Mucosa of descending colon (tissue), 3 donors: ENCODE measurements around the gene KLHDC4. TPM values are rescaled to one million over a fixed set of nuclear protein-coding genes. Genes with fewer than 3 reads are reported as not detected.
A peak's percentile ranks its signal among the peaks of the same experiment; 100 is the strongest.
"Not testable (repeated sequence)": the region's sequence is repeated elsewhere in the genome, so short reads cannot be mapped to it uniquely, and the experiment has no call there.

Experiments used
- ATAC-seq: fragments of 200-7000 bp; cut with Tn5 transposase; one replicate; pipeline ENCODE4 v1.9.1; 2020; ENCODE audit warnings: mild to moderate bottlenecking, moderate library complexity
- DNase-seq, 3 donors: peaks; one replicate each; pipeline ENCODE4 v3.0.0-alpha.2; 2020
- H3K36me3 ChIP-seq: fragments of 200-600 bp; one replicate; pipeline ENCODE4 v1.8.0; 2021; ENCODE audit warnings: low read depth, mild to moderate bottlenecking
- H3K4me1 ChIP-seq: fragments of 200-600 bp; one replicate; pipeline ENCODE4 v1.8.0; 2021; ENCODE audit warnings: low read depth, mild to moderate bottlenecking
- H3K4me3 ChIP-seq: fragments of 200-600 bp; one replicate; pipeline ENCODE4 v1.8.0; 2021; ENCODE audit warnings: mild to moderate bottlenecking
- H3K9me3 ChIP-seq: fragments of 200-600 bp; one replicate; pipeline ENCODE4 v1.8.0; 2021; ENCODE audit warnings: mild to moderate bottlenecking
- intact Hi-C, 2 donors: fragments of 100-400 bp; cut with DNase I in 1 of 2; cut with micrococcal nuclease in 1 of 2; formaldehyde crosslinking; loops; one replicate each; pipeline versions ENCODE4 v1.11.0 to v1.11.1; 2022; cut with DNase I, micrococcal nuclease
- total RNA-seq, 3 donors: library from RNA; stranded (reverse); fragmentation: NEBNext Ultra II Directional in 2 of 3; extraction: Animal tissue kit (Norgen Biotek cat#: 25700) in 2 of 3; gene quantifications; one replicate each; pipeline versions ENCODE4 v1.2.1 to v1.2.4, GENCODE V29; 2021 to 2023
- TF ChIP-seq, protein P1 (sequence below): fragments of 200-600 bp; IDR thresholded peaks from one replicate; pipeline ENCODE4 v1.8.0; 2022; ENCODE audit warnings: antibody characterized with exemption, mild to moderate bottlenecking
- donor health status: DM: no; HTN: no; CAD: no; lungs with moderate emphysema.
- donor health status: DM: no; HTN: no; CAD: no.
- donor health status: DM: no; HTN: yes; CAD: no.

The KLHDC4 gene
- total RNA-seq, 3 donors from 2014 or later: 41.6 to 67.7 (median 46.4) TPM

DNA sequence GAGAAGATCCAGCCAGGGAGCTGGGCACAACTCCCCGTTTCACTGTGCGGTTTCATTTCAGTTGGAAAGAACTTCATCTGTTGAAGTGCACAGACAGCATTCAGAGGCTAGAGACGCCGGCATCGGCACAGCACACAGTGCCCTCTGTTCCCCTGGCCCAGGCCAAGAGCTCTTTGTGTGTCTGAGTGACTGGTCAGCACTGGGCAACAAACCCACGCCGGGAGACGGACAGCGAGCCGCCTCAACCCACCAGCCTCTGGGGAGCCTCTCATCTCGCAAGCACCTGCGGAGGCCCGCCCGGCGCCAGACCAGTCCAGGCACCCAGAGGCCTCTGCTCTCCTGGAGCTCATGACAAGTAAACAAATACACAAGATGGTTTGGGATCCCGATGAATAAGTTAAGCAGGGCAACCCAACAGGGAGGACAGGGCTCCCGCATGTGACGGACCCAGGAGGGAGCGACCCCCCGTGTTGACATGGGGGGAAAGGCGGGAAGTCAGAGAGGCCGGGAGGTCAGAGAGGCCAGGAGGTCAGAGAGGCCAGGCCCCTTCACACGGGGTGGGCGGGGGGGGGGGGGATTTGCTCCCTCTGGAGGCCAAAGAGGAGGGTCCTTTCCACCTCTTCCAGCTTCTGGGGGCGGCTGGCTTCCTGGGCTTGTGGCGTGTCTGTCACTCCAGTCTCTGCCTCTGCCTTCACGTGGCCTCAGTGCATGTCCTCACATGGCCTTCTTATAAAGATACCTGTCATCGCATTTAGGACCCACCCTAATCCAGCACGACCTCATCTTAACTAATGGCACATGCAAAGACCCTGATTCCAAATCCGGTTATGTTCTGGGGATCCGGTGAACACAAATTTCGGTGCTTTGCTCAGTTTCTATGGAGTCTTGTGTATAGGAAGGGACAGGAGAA lies 25.8 kb upstream of the KLHDC4 start:
- H3K4me3 ChIP-seq: no peak overlapping the region
- H3K9me3 ChIP-seq: no peaks in the 10 kb centered on the region
- ATAC-seq: no peak
- intact Hi-C loops: no loop called here
- TF ChIP-seq, protein P1, sequence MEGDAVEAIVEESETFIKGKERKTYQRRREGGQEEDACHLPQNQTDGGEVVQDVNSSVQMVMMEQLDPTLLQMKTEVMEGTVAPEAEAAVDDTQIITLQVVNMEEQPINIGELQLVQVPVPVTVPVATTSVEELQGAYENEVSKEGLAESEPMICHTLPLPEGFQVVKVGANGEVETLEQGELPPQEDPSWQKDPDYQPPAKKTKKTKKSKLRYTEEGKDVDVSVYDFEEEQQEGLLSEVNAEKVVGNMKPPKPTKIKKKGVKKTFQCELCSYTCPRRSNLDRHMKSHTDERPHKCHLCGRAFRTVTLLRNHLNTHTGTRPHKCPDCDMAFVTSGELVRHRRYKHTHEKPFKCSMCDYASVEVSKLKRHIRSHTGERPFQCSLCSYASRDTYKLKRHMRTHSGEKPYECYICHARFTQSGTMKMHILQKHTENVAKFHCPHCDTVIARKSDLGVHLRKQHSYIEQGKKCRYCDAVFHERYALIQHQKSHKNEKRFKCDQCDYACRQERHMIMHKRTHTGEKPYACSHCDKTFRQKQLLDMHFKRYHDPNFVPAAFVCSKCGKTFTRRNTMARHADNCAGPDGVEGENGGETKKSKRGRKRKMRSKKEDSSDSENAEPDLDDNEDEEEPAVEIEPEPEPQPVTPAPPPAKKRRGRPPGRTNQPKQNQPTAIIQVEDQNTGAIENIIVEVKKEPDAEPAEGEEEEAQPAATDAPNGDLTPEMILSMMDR: no peak
- H3K36me3 ChIP-seq: no peaks in the 10 kb centered on the region
- H3K4me1 ChIP-seq: no peaks in the 10 kb centered on the region
- DNase-seq: no peak

DNA sequence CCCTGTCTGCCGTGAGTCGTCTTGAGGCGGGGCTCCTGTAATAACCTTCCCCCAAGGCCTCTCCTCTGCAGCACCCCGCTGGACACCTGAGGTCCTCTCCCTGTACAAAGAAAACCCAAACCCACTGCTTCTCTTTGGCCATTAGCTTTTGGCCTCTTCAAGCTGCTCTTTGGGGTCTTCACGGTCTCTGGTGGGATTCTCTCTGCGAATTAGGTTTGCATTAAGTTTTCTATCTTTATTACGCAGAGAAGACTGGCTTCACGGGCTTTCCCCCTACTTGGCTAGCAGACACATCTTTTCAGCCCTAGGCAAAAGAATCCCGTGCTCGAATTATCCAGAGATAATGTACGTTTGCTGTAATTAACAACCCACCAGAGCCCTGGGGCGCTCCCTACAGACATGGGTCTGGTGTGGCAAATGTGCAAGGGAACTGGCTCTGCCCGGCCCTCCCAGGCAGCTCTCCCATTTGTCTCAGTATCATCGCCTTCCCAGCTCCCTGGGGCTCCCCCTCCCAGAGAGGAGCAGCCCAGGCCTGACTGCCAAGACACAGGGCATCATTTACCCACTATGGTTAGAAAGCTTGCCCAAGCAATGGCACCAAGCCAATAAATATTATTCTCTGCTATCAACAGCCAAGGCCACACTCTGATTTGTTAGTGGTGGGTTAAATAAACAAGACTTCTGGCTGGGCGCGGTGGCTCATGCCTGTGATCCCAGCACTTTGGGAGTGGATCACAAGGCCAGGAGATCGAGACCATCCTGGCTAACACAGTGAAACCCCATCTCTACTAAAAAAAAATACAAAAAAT lies 24.7 kb upstream of the KLHDC4 start:
- Histone ChIP-seq H3K9me3 (no peaks in the 10 kb centered on the region), H3K4me1 (no peaks in the 10 kb centered on the region), H3K36me3 (no peaks in the 10 kb centered on the region), H3K4me3 (no peak overlapping the region)
- ATAC-seq (no peak), DNase-seq (no peak)
- TF ChIP-seq, protein P1: no peak
- intact Hi-C loops: no loop called here

DNA sequence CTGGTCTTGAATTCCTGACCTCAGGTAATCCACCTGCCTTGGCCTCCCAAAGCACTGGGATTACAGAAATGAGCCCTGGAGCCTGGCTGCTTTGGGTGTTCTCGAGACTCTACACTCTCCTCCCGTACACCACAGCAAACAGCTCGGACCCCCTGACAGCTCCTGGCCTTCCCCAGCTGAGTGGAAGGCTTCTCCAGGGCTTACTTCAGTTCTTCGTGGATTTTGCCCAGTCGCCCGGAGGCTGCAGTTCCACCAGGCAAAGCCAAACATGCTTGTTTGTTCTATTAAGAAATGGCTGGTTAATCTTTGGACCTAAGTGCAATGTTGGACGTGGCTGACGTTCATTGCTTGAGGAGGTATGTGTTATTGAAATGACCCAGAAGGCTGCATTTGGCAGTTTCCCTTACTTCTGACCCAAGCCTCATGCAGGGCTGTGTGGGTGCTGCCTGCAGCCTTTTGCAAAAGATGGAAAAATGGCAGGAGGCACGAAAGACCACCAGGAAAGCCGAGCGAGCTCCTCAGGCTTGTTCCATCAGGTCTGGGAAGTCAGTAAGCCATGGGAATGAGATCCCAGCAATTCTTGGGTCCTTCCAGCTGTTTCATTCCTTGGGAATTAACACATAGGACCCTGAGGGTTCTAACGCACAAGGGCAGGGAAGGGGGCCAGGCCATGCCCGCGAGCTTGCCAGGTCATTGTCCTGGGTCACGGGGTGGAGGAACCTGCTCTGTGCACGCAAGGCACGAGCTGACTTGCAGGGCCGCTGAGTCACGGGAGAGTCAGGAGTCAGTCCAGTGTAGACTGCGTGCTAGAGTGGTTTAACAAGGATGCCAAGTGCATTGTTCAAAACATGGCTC lies 23.9 kb upstream of the KLHDC4 start:
- Histone ChIP-seq H3K4me1 (no peaks in the 10 kb centered on the region), H3K9me3 (no peaks in the 10 kb centered on the region), H3K4me3 (no peak overlapping the region), H3K36me3 (no peaks in the 10 kb centered on the region)
- TF ChIP-seq, protein P1: no peak
- intact Hi-C loops: no loop called here
- DNase-seq (no peak), ATAC-seq (peak; percentile 40)

DNA sequence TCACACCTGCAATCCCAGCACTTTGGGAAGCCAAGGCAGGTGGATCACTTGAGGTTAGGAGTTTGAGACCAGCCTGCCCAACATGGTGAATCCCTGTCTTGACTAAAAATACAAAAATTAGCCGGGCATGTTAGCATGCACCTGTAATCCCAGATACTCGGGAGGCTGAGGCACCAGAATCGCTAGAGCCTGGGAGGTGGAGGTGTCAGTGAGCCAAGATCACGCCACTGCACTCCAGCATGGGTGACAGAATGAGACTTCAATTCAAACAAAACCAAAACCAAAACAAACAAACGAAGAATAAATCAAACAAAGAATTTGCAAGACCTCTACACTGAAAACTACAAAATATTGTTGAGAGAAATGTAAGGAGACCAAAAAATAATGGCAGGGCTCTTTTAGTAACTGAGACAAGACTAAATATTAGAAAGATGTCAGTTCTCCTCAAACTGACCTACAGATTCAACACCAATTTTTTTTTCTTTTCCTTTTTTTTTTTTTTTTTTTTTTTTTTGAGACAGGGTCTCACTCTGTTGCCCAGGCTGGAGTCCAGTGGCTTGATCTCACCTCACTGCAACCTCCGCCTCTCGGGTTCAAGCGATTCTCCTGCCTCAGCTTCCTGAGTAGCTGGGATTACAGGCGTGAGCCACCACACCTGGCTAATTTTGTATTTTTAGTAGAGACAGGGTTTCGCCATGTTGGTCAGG lies 23.1 kb upstream of the KLHDC4 start:
- H3K4me3 ChIP-seq, ATAC-seq, intact Hi-C loops, H3K9me3 ChIP-seq, DNase-seq, H3K4me1 ChIP-seq, H3K36me3 ChIP-seq: not testable (repeated sequence)

DNA sequence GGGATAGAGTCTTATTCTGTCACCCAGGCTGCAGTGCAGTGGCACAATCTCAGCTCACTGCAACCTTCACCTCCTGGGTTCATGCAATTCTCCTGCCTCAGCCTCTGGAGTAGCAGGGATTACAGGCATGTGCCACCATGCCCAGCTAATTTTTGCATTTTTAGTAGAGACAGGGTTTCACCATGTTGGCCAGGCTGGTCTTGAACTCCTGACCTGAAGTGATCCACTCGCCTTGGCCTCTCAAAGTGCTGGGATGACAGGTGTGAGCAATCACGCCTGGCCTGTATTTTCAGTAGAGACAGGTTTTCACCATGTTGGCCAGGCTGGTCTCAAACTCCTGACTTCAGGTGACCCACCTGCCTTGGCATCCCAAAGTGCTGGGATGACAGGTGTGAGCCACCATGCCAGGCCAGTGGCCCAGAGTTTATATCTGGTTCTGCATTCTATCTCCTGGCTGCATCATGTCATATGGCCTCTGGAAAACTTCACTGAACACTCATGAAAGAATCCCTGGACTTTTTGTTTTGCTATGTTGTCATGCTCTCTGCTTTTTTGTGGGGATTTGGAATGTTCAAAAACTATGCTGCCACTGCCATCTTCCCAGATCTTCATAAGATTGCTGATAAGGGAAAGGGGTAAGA lies 21.8 kb upstream of the KLHDC4 start:
- H3K36me3 ChIP-seq, DNase-seq, ATAC-seq, H3K4me1 ChIP-seq, intact Hi-C loops, H3K9me3 ChIP-seq, H3K4me3 ChIP-seq: not testable (repeated sequence)
